Body of pancreas (tissue), 4 donors: ENCODE results near the gene ST6GALNAC4. TPM values are rescaled to one million over a fixed set of nuclear protein-coding genes. Genes with fewer than 3 reads are reported as not detected.

Experiments
- ATAC-seq: fragments of 150-250 bp; one replicate; pipeline ENCODE4 v1.9.1; 2016
- DNase-seq, 4 donors: peaks; one replicate each; pipeline ENCODE4 v3.0.0-alpha.2; 2019
- H3K27ac ChIP-seq, 4 donors: fragments of 200-600 bp; sonication (generic); 1 replicate in 3 of 4; 2 replicates in 1 of 4; pipeline versions ENCODE4 v1.5.1 to v1.6.1; 2016 to 2019; ENCODE audit warnings: mild to moderate bottlenecking in 1 of 4, mixed read lengths in 1 of 4, moderate library complexity in 1 of 4
- H3K27me3 ChIP-seq, 2 donors: fragments of 200-600 bp; sonication (generic); one replicate each; pipeline ENCODE4 v1.6.0; 2016; ENCODE audit warnings: mild to moderate bottlenecking in 1 of 2
- H3K36me3 ChIP-seq, 2 donors: fragments of 200-600 bp; sonication (generic); replicated peaks in 1 of 2; 2 replicates each; pipeline ENCODE4 v1.5.1; 2016; ENCODE audit warnings: low read depth in 2 of 2; ENCODE audit not compliant: insufficient read depth in 1 of 2
- H3K4me1 ChIP-seq: fragments of 200-600 bp; sonication (generic); one replicate; pipeline ENCODE4 v1.6.0; 2016
- H3K4me3 ChIP-seq, 2 donors: fragments of 200-600 bp; sonication (generic); 1 replicate in 1 of 2; 2 replicates in 1 of 2; pipeline ENCODE4 v1.5.1; 2016 to 2019
- H3K9me3 ChIP-seq, 3 donors: fragments of 200-600 bp; sonication (generic); 1 replicate in 2 of 3; 2 replicates in 1 of 3; pipeline ENCODE4 v1.5.1; 2016
- CTCF ChIP-seq, 7 experiments: fragments of 450-650 bp in 4 of 7; fragments of 200-600 bp in 3 of 7; sonication (generic) in 3 of 7; IDR thresholded peaks; one replicate each; pipeline ENCODE4 v1.5.1; 2016 to 2019; ENCODE audit warnings: antibody characterized with exemption in 7 of 7
- POLR2A ChIP-seq, 3 donors: fragments of 450-650 bp; IDR thresholded peaks; one replicate each; pipeline ENCODE4 v1.6.1; 2016; ENCODE audit warnings: antibody characterized with exemption in 3 of 3, mild to moderate bottlenecking in 2 of 3
- WGBS, 2 donors: methylation state at CpG; one replicate each; pipeline ENCODE4 v1.1.5; 2017; 5-methylcytosine and 5-hydroxymethylcytosine counted together
- intact Hi-C: fragments of 100-400 bp; cut with DNase I; formaldehyde crosslinking; loops from one replicate; pipeline ENCODE4 v1.15.1; 2023
- total RNA-seq, 2 donors: library from RNA; depleted of rRNA; stranded (reverse); fragments of >200 nt; gene quantifications; one replicate each; pipeline ENCODE4 v1.1.0, GENCODE V29; 2016

The ST6GALNAC4 gene
- total RNA-seq, 2 donors from 2014 or later, result 36.6 to 63.8 TPM

- H3K27ac ChIP-seq, result peak overlapping the region in 3 of 4 donors; percentile 14 to 75 (median 72)
- DNase-seq (peak in 2 of 4 donors; percentile 38 to 52), ATAC-seq (no peak)
- H3K27me3 ChIP-seq, result no peaks in the 10 kb centered on the region
- no peak overlapping the region for H3K4me3 ChIP-seq
- H3K36me3 ChIP-seq, result no peaks in the 10 kb centered on the region
- WGBS, 2 donors, result 91% methylated on average over 7 to 8 of the region's 8 CpGs
- H3K9me3 ChIP-seq, result no peaks in the 10 kb centered on the region
- no peak for TF ChIP-seq CTCF (IDR thresholded peaks at IDR 0.05)
- TF ChIP-seq POLR2A (IDR thresholded peaks at IDR 0.05), result no peak
- intact Hi-C loops, result no loop called here
- H3K4me1 ChIP-seq, result peaks cover 63% of the 10 kb centered on the region
Observed at GRCh38 chr9:127918183-127919107, 1.6 kb upstream of the ST6GALNAC4 start.

- no peaks in the 10 kb centered on the region for H3K36me3 ChIP-seq
- H3K9me3 ChIP-seq, result no peaks in the 10 kb centered on the region
- no peaks in the 10 kb centered on the region for H3K27me3 ChIP-seq
- TF ChIP-seq POLR2A (IDR thresholded peaks at IDR 0.05) (no peak), CTCF (IDR thresholded peaks at IDR 0.05) (no peak)
- ATAC-seq (no peak), DNase-seq (no peak)
- intact Hi-C loops, result no loop called here
- H3K4me1 ChIP-seq, result peaks cover 70% of the 10 kb centered on the region
- H3K4me3 ChIP-seq, result no peak overlapping the region
- 54% methylated on average over 6 of the region's 6 CpGs for WGBS, 2 donors
- H3K27ac ChIP-seq, result peak overlapping the region in 1 of 4 donors; percentile 35
Observed at GRCh38 chr9:127917603-127918002, 762 bp upstream of the ST6GALNAC4 start.

GRCh38 chr9:127915801-127916719, 781 bp downstream of the ST6GALNAC4 start:
- Histone ChIP-seq H3K4me1 (peaks cover 62% of the 10 kb centered on the region), H3K27ac (peak overlapping the region; percentile 70 to 78 (median 76)), H3K9me3 (no peaks in the 10 kb centered on the region), H3K36me3 (peaks cover 0 to 5% of the 10 kb centered on the region in 2 donors), H3K27me3 (no peaks in the 10 kb centered on the region), H3K4me3 (peak overlapping the region in 1 of 2 donors; percentile 79)
- WGBS, 2 donors, result 10 to 11% methylated on average over 18 to 27 of the region's 27 CpGs
- TF ChIP-seq CTCF (IDR thresholded peaks at IDR 0.05) (no peak), POLR2A (IDR thresholded peaks at IDR 0.05) (peak; percentile 32 to 69 (median 52))
- ATAC-seq (peak; percentile 2), DNase-seq (peak; percentile 49 to 75 (median 72))
- intact Hi-C loops, result no loop called here

GRCh38 chr9:127915325-127915752, 1.5 kb downstream of the ST6GALNAC4 start:
- no peak for TF ChIP-seq CTCF (IDR thresholded peaks at IDR 0.05)
- no peak for TF ChIP-seq POLR2A (IDR thresholded peaks at IDR 0.05)
- Histone ChIP-seq H3K9me3 (no peaks in the 10 kb centered on the region), H3K4me1 (peaks cover 62% of the 10 kb centered on the region), H3K4me3 (no peak overlapping the region), H3K27ac (peak overlapping the region; percentile 70 to 78 (median 76)), H3K27me3 (no peaks in the 10 kb centered on the region), H3K36me3 (peaks cover 0 to 5% of the 10 kb centered on the region in 2 donors)
- DNase-seq (peak; percentile 48 to 71 (median 62)), ATAC-seq (no peak)
- intact Hi-C loops, result no loop called here
- 40 to 43% methylated on average over 3 to 5 of the region's 5 CpGs for WGBS, 2 donors
